GM10248 (cell line): ENCODE measurements around the gene ZNF845.
A peak's percentile ranks its signal among the peaks of the same experiment; 100 is the strongest.
"Not testable (repeated sequence)": the region's sequence is repeated elsewhere in the genome, so short reads cannot be mapped to it uniquely, and the experiment has no call there.

Experiments used
- CTCF ChIA-PET: fragments of 300-600 bp; sonication (Branson Sonifier 250); formaldehyde crosslinking; extraction: SDS; loops from one replicate; lab custom pipeline; 2021; ENCODE audit warnings: antibody characterized with exemption; lab: Yijun Ruan, JAX
- POLR2A ChIA-PET: fragments of 350-650 bp; sonication (Branson Sonifier 250); formaldehyde crosslinking; extraction: SDS; loops from one replicate; lab custom pipeline; 2020; ENCODE audit warnings: antibody characterized with exemption; lab: Yijun Ruan, JAX
- DNase-seq: peaks from one replicate; pipeline ENCODE4 v3.0.0; 2012; ENCODE audit errors: extremely low spot score
- TF ChIP-seq, protein P1 (sequence below): IDR thresholded peaks from 2 replicates; pipeline ENCODE4 v1.5.1; 2012; ENCODE audit warnings: mild to moderate bottlenecking, low read depth; ENCODE audit errors: extremely low read depth, missing control alignments, control extremely low read depth

The ZNF845 gene

DNA sequence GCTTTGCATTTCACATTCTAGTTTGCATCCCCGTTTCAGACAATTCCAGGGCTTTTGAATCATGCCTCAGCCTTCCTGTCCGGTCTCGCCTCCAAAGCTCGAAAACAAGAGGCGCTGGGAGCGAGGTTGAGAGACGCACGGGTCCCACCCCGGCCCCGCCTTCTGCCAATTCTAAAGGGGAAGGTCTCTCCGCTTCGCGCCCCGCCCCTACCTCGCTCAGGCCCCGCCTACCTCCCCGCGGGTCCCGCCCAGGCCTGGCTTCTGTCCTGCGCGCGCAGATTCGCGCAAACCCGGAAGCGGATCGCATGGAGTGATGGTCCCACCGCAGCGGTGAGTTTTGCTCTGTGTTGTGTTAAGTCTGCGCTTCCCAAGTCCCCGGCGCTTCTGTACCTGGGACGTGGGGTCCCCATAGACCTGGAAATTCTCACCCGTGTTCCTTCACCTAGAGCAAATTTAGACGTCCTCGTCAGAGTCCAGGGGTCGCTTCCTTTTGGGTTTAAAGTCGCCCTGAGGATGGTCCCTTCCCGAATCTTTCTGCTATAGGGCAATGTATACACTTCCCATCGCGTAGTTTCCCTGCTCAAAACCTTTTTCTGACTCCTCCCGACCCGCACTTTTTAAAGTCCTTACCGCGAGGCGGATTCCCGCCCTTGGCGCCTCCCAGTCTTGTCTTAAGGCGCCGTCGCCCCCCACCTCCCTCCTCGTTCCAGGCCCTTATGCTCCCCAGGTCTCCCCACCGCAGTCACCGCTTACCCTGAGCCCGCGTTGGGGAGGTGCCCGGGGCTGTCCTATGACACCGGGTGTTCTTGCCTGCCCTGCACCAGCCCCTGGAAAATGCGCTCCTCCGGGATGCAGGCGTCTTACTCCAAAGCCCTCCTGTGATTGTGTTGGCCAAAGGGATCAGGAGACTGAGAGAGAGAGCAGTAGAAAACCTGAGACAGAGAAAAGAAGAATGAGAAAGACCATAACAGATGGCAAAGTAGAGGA is at the start of gene ZNF845:
Gene ZNF845 (plus strand): TSS at position 287 of the 987 bp plus-strand sequence. CDS start 7,559 bp downstream, outside the sequence.
- TF ChIP-seq, protein P1, sequence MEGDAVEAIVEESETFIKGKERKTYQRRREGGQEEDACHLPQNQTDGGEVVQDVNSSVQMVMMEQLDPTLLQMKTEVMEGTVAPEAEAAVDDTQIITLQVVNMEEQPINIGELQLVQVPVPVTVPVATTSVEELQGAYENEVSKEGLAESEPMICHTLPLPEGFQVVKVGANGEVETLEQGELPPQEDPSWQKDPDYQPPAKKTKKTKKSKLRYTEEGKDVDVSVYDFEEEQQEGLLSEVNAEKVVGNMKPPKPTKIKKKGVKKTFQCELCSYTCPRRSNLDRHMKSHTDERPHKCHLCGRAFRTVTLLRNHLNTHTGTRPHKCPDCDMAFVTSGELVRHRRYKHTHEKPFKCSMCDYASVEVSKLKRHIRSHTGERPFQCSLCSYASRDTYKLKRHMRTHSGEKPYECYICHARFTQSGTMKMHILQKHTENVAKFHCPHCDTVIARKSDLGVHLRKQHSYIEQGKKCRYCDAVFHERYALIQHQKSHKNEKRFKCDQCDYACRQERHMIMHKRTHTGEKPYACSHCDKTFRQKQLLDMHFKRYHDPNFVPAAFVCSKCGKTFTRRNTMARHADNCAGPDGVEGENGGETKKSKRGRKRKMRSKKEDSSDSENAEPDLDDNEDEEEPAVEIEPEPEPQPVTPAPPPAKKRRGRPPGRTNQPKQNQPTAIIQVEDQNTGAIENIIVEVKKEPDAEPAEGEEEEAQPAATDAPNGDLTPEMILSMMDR, result no peak
- CTCF ChIA-PET, result no interaction called here
- POLR2A ChIA-PET, result interaction anchor here (0.5 kb wide), 1 partner anchor 528 kb away, joined by 4 read pairs; no protein-coding TSS in a partner anchor
- DNase-seq, result peak; percentile 91

DNA sequence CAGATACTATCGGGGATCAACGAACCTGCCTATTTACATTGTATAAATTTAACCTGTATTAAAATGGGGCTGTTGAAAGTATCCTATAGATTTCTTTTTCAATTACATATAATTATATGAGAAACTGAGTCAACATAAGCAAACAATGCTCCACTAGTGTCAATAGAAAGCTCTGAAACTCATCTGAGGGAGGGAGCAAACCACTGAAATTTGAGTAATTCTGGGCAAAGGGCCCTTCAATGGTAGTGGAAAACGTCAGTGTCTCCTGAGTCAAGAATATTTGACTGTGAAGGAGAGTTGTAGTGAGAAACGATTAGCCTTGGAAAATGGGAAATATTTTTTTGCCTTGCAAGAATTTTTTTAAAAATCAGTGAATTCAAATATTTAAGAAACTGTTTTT is 48.5 kb upstream of the ZNF845 start:
- ChIA-PET CTCF (no interaction called here), POLR2A (no interaction called here)
- no peak for DNase-seq
- TF ChIP-seq, protein P1, result no peak

DNA sequence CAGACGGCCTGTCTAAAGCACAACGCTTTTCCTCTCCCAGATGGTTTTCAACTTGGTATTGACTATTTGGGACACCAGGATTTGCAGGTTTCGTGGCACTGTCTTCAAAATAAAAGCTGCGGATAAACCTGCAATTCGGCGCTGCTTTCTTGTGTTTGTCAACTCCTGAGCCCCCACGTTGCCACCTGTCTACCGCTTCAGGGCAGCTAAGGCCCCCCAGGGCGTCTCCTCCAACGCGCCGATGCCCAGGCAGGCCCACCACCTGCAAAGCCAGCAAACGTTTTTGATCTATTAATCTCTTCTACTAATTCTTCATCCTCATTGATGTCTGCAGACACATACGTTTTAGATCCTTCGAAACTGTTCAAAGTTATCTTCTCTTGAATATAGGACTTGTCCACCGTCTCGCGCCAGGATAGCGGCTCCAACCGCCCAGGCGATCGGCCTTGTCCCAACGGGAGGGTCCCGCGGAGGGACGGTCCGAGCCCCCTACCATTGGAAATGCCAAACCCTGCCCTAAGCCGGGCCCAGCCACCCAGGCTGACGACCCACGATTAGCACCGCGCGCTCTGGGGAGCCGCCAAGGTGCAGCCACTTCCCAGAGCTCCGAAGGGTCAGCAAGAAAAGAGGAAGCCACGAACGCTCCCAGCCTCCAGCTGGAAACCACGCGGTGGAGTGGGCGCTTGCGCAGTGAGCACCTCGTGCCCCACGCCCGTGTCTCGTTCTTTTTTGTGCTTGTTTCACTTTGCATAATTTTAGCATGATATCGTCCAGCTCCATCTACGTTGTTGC is 42.6 kb upstream of the ZNF845 start:
- DNase-seq, result no peak
- CTCF ChIA-PET, result no interaction called here
- TF ChIP-seq, protein P1, result no peak
- POLR2A ChIA-PET, result no interaction called here

DNA sequence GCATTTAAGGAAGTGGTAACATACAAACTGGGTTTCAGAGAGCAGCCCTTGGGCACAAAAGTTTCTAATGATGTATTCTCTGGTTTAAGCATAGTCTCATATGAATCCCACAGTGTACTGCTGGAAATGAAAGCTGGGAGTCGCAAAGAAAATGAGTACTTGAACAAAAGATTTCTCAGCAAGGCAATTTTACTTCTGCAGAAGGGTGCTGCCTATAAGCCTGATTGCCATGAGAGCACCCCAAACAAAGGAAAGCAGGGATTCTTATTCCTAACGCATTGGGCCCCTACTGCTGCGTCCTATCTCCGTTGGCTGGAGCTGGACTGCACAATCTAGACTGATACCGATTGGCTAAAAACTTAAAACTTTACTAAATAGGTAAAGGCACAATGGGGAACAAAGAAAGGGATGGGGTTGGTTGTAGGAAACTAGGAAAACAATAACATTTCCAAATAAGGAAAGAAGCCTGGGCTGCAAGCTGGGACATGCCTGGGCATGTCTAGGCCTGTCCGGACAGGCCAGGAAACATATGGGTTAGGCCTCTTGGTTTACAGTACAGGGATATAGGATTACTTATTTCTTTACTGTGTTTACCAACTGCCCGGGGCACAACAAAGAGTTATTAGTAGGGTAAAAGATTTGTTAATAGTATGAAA is 38.6 kb upstream of the ZNF845 start:
- DNase-seq, result no peak
- ChIA-PET POLR2A (no interaction called here), CTCF (no interaction called here)
- TF ChIP-seq, protein P1, result no peak

DNA sequence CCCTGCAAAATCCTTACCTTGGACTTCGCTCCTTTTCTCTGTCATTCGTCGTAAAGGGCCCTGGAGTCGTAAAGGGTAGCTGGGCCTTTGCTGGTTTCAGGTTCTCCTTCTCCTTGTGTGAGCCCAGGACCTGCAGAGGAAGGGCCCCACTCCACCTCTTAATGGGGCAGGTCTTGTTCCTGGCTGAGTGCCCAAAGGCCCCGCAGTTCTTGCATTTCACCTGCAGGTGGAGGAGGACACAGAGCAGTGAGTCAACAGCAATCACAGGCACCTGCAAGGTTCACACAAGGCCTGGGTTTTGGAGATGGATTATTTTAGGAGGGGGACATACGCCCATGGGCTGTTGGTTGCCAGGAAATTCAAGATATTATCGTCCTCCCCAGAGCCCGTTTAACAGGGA is 32.2 kb upstream of the ZNF845 start:
- CTCF ChIA-PET, DNase-seq, POLR2A ChIA-PET: not testable (repeated sequence)

DNA sequence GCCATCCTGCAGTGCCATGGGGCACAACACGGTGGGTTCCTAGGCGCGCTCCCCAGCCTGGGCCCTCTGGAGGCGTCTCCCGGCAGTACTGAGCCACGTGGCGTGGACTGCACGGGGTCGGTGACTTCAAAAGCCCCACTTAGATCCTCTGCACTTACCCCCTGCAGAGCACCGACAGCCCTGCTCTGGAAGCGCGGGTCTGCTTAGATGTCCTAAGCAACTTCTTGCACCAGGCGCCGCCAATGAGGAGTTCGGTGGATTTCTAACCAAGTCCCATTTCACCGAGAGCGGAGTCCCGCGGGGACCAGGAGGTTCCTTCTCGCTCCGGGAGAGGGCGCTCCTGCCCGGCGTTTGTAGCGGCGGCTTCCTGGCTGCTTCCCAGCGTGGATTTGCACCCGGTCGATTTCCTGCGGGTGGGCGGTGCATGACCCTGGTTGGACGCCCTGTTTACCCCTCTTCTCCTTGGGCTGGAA is 25.2 kb upstream of the ZNF845 start:
- no peak for DNase-seq
- TF ChIP-seq, protein P1, result no peak
- CTCF ChIA-PET, result no interaction called here
- POLR2A ChIA-PET, result no interaction called here
